IPS DF 6.9 (cell line): ENCODE measurements around the gene IAH1.

ENCODE experiments used
- DNase-seq: peaks from one replicate; pipeline ENCODE4 v3.0.0-alpha.2; 2013; ENCODE audit warnings: low read depth, low spot score
- H3K27ac ChIP-seq: one replicate; pipeline ENCODE4 v1.5.1; 2013; ENCODE audit warnings: low read length, control low read depth
- H3K27me3 ChIP-seq: 2 replicates; pipeline ENCODE4 v1.6.1; 2013; ENCODE audit warnings: mild to moderate bottlenecking, low read length; ENCODE audit not compliant: control insufficient read depth, insufficient read depth
- H3K36me3 ChIP-seq: 2 replicates; pipeline ENCODE4 v1.6.1; 2013; ENCODE audit warnings: low read length; ENCODE audit not compliant: control insufficient read depth, insufficient read depth
- H3K4me1 ChIP-seq: 2 replicates; pipeline ENCODE4 v1.6.1; 2013; ENCODE audit warnings: low read length; ENCODE audit not compliant: control insufficient read depth, insufficient read depth
- H3K4me3 ChIP-seq: 2 replicates; pipeline ENCODE4 v1.5.1; 2013; ENCODE audit warnings: mild to moderate bottlenecking, low read length
- H3K9me3 ChIP-seq: 2 replicates; pipeline ENCODE4 v1.6.1; 2013; ENCODE audit warnings: low read length, inconsistent platforms; ENCODE audit not compliant: control insufficient read depth, insufficient read depth
- WGBS: extraction: QIAGEN DNeasy Blood & Tissue Kit; methylation state at CpG from one replicate; pipeline ENCODE4 v1.1.7; 2013; ENCODE audit warnings: mixed read lengths, missing lambda C conversion rate; ENCODE audit not compliant: insufficient read length, insufficient coverage; 5-methylcytosine and 5-hydroxymethylcytosine counted together

Gene IAH1

DNA sequence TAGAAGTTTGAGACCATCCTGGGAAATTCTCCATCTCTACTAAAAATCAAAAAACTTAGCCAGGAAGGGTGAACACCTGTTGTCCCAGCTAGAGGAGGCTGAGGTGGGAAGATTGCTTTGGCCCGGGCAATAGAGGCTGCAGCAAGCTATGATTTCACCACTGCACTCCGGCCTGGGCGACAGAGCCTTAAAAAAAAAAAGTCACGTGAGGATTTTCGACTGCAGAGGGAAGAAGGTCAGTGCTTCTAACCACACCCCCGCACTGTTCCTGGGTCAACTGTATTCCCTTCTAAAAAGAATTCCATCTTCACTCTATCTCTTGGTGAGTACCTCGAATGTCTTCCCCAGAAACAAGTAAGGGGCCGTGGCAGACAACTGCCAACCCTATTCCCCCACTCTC, 49.9 kb downstream of the IAH1 start:
- H3K9me3 ChIP-seq, result no peaks in the 10 kb centered on the region
- no peaks in the 10 kb centered on the region for H3K4me1 ChIP-seq
- no peaks in the 10 kb centered on the region for H3K27me3 ChIP-seq
- no peaks in the 10 kb centered on the region; the same call in 1 of the 2 replicates for H3K36me3 ChIP-seq
- no CpG with 5 or more reads among the region's 8 CpGs for WGBS
- DNase-seq, result no peak
- no peak overlapping the region for H3K27ac ChIP-seq
- H3K4me3 ChIP-seq, result no peak overlapping the region

DNA sequence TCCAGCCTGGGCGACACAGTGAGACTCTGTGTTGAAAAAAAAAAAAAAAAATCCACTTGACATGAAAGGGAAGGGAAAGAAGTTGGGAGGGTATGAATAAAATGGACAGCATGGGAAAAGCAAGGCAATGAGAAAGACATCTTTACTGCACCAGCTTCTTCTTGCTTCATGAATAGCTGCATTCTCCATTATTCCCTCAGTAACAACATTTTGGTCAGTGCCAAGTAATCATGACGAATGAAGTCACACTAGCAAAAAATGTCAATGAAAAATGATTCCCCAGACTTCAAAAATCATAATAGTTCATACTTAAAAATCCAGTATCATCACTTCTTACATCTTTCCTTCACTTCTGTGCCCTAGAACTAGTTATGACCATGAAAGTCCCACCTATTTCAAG, 50.9 kb downstream of the IAH1 start:
- no peaks in the 10 kb centered on the region for H3K4me1 ChIP-seq
- no peak overlapping the region for H3K27ac ChIP-seq
- DNase-seq, result no peak
- WGBS, result no CpG with 5 or more reads among the region's 2 CpGs
- no peaks in the 10 kb centered on the region for H3K9me3 ChIP-seq
- no peak overlapping the region for H3K4me3 ChIP-seq
- no peaks in the 10 kb centered on the region; the same call in 1 of the 2 replicates for H3K36me3 ChIP-seq
- H3K27me3 ChIP-seq, result no peaks in the 10 kb centered on the region

DNA sequence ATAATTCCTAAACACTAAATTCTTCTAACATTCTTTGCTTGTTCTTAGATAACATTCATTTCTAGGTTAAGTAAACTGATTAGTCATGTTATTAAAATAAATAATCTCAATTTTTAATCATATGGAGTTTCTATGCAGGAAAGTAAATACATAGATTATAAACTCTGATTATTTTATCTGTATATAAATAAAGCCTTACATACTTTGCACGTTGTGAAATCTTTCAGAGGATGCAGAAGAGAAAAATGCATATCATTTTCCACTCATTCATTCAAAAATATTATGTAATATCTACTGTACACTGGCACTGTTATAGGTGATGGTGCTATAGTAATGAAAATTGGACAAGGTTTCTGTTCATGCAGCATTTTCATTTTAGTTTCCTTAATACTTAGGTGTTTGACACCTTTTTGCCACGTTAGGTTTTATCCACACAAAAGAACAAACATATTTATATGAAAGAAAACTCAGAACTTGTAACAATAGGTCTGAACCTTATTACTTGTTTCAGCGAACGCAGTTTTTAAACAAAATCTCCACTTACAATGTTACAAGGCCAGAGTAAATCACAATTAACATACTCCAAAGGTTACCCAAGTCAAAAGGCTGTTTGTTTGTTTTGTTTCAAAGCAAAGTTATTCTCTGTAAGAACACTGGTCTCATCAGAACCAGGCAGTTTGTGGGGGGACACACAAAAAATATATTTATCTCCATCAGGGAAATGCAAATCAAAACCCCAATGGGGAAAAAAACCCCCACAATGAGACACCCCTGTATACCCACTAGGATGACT, 53.8 kb downstream of the IAH1 start:
- WGBS, result no CpG with 5 or more reads among the region's 4 CpGs
- Histone ChIP-seq H3K4me1 (no peaks in the 10 kb centered on the region), H3K4me3 (no peak overlapping the region), H3K9me3 (no peaks in the 10 kb centered on the region), H3K27me3 (no peaks in the 10 kb centered on the region), H3K27ac (no peak overlapping the region), H3K36me3 (no peaks in the 10 kb centered on the region; the same call in 1 of the 2 replicates)
- DNase-seq, result no peak

DNA sequence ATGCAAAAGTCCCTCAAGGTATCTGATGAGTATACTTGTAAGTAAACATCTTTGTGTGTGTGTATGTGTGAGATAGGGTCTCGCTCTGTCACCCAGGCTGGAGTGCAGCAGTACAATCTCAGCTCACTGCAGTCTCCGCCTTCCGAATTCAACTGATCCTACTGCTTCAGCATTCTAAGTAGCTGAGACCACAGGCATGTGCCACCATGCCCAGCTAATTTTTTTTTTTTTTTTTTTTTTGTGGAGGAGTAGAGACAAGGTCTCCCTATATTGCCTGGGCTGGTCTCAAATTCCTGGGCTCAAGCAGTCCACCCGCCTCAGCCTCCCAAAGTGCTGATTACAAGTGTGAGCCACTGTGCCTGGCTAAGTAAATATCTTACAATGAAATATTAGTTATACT, 58.1 kb downstream of the IAH1 start:
- H3K27ac ChIP-seq, result no peak overlapping the region
- H3K27me3 ChIP-seq, result no peaks in the 10 kb centered on the region; the same call in 1 of the 2 replicates
- H3K4me1 ChIP-seq, result no peaks in the 10 kb centered on the region
- WGBS, result no CpG with 5 or more reads among the region's 4 CpGs
- H3K4me3 ChIP-seq, result no peak overlapping the region
- no peaks in the 10 kb centered on the region for H3K36me3 ChIP-seq
- H3K9me3 ChIP-seq, result no peaks in the 10 kb centered on the region
- no peak for DNase-seq

DNA sequence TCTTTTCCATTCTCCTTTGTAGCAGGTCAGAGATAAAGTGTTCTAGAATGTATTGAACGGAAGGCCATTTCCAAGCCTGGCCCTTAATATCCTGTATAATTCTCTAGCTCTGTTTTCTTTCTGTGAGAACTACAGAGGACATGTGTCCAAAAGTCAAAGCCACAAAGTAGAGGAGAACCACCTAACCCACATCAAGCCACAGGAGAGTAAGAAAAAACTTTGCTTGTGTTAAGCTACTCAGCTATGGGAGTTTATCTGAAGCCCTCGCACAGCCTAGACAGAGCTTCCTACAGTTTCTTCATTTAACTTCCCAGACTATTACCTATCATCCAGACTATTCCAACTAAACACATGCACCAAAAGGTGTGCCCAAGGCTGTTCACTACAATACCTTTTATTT, 59.3 kb downstream of the IAH1 start:
- no peaks in the 10 kb centered on the region; the same call in 1 of the 2 replicates for H3K27me3 ChIP-seq
- no peak overlapping the region for H3K27ac ChIP-seq
- WGBS, result no CpG with 5 or more reads among the region's 2 CpGs
- H3K4me1 ChIP-seq, result no peaks in the 10 kb centered on the region
- H3K36me3 ChIP-seq, result no peaks in the 10 kb centered on the region
- no peaks in the 10 kb centered on the region for H3K9me3 ChIP-seq
- DNase-seq, result no peak
- H3K4me3 ChIP-seq, result no peak overlapping the region

DNA sequence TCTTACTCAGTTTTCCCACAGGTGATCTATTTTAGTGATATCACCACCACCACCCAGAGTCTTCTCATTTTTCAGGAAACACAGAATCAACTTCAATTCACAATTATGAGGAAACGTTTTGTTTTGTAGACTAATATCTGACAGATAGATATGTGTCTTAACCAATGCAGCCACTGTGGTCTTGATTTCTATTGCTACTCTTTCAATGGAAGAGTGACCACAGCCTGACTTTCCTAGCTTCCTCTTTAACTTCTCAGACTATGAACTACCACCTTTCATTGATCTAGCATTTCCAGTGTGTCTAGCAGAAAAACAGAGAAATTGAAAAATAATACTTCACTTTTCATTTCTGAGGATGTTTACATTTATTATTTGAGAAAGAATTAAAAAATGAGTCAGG, 60.8 kb downstream of the IAH1 start:
- WGBS, result no CpG with 5 or more reads among the region's 1 CpG
- H3K27ac ChIP-seq, result no peak overlapping the region
- H3K4me3 ChIP-seq, result no peak overlapping the region
- H3K36me3 ChIP-seq, result no peaks in the 10 kb centered on the region
- H3K27me3 ChIP-seq, result no peaks in the 10 kb centered on the region; the same call in 1 of the 2 replicates
- no peaks in the 10 kb centered on the region for H3K9me3 ChIP-seq
- no peaks in the 10 kb centered on the region for H3K4me1 ChIP-seq
- DNase-seq, result no peak

DNA sequence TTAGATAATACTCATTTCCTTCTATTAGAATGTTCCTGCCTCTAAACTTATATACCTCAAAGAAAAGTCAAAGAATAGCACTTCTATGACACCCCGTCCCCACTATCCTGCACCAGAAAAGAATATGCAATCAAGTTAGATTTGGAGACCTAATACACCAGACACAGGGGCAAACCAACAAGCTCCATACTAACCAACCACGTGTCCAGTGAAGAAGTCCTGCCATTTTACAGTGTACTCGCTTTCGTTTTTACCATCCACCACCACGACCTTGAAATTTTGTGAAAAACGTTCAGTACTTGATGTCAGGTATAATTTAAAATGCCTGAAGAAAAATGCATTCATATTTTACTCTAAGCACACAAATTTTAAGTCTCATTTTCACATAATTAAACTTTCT, 62.2 kb downstream of the IAH1 start:
- H3K36me3 ChIP-seq, result no peaks in the 10 kb centered on the region
- no CpG with 5 or more reads among the region's 6 CpGs for WGBS
- H3K9me3 ChIP-seq, result no peaks in the 10 kb centered on the region
- no peaks in the 10 kb centered on the region for H3K4me1 ChIP-seq
- DNase-seq, result no peak
- no peaks in the 10 kb centered on the region; the same call in 1 of the 2 replicates for H3K27me3 ChIP-seq
- no peak overlapping the region for H3K4me3 ChIP-seq
- no peak overlapping the region for H3K27ac ChIP-seq

DNA sequence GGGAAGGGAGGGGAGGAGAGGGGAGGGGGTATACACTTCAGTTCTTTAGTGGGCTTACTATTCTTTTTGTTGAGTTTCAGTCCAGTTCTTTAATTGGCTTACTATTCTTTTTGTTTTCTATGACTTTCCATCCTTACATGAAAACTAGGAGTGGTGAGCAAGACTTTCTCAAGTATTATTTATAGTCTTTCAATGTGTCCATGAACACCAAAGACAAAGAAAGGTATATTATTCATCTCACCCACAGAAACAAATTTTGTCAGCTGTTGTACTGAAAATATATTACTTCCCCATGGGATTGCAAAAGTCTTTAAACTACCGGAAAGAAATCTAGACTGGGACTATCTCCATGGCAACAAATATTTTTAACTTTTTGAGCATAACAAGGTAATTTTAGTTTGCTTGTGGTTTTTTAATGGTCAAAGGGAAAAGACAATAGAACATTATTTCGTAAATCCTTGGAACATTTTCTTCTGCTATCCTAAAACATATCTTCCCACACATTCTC, 63.7 kb downstream of the IAH1 start:
- Histone ChIP-seq H3K36me3 (no peaks in the 10 kb centered on the region), H3K9me3 (no peaks in the 10 kb centered on the region), H3K4me3 (no peak overlapping the region), H3K4me1 (no peaks in the 10 kb centered on the region), H3K27me3 (no peaks in the 10 kb centered on the region; the same call in 1 of the 2 replicates), H3K27ac (no peak overlapping the region)
- DNase-seq, result no peak
- WGBS, result no CpG with 5 or more reads among the region's 2 CpGs
